Sciatic nerve (tissue), 2 donors: ENCODE results near the gene DACT3. TPM values are rescaled to one million over a fixed set of nuclear protein-coding genes. Genes with fewer than 3 reads are reported as not detected.

ENCODE experiments used
- ATAC-seq: fragments of 200-7000 bp; cut with Tn5 transposase; one replicate; pipeline ENCODE4 v1.9.1; 2020; ENCODE audit warnings: mild to moderate bottlenecking, moderate library complexity
- DNase-seq: peaks from one replicate; pipeline ENCODE4 v3.0.0-alpha.2; 2020; ENCODE audit warnings: low spot score
- intact Hi-C: fragments of 100-400 bp; cut with DNase I; formaldehyde crosslinking; loops from one replicate; pipeline ENCODE4 v1.14.2; 2022
- microRNA-seq: library from miRNA; unstranded; fragments of <30 nt; microRNA quantifications from one replicate; pipeline ENCODE4 v1.2.0, GENCODE V29; 2020
- total RNA-seq: library from RNA; stranded (reverse); fragmentation: NEBNext Ultra II Directional; extraction: Animal tissue kit (Norgen Biotek cat#: 25700); gene quantifications from one replicate; pipeline ENCODE4 v1.2.1, GENCODE V29; 2021
- donor health status: DM: no; HTN: no; CAD: no.
- donor health status: DM: no; HTN: no; CAD: no.

Gene DACT3
- total RNA-seq, 1 donor from 2014 or later, result 22.2 TPM

DNA sequence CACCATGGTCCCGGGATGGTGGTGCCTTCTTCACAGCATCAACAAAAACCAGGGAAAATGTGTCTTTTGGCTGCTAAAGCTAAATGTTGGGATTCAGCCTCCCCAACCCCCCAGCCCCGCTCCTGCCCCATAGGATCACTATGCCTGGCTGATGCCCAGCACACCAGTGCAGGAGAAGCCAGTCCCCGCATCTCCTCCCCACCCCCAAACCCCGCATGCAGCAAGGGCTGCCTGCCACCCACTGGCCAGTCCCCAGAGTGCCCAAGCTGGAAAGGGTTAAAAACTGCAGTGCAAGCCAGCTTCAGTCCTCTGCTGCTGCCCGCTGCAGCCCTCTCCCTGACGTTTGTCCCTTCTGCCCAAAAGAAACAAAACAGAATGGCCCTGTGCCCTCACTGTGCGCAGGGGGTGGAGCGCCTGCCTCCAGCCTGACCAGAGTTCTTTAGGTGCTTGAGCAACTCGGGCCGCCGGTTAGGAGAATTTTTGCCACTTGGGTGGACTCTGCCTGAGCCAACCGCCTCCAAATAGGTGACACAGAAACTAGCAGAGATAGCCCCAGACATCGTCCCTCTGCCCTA is 56.1 kb downstream of the DACT3 start:
- intact Hi-C loops, result no loop called here
- no peak for ATAC-seq
- peak; percentile 59 for DNase-seq

DNA sequence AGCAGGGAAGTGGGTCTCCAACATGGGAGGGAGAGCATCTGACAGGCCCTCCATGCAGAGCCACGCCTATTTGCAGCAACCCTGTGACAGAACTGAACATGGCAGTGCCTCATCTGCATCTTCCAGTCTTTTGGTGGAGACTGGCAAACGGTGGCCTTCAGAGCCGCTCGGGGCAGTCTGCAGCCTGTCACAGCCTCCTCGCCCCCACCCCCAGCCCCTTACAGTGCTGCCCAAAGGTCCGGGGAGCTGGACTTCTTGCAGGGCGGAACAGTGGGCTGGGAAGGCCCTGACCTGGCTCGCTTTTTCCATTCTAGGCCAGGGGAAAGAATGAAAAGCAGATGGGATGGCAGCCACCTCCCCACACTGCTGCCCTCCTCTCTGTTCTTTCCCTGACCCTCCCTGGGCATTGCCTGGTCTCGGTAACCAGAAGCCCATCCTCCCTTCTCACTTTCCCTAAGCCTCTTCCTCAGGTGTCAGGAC is 57.2 kb downstream of the DACT3 start:
- intact Hi-C loops, result no loop called here
- ATAC-seq (no peak), DNase-seq (peak; percentile 56)

DNA sequence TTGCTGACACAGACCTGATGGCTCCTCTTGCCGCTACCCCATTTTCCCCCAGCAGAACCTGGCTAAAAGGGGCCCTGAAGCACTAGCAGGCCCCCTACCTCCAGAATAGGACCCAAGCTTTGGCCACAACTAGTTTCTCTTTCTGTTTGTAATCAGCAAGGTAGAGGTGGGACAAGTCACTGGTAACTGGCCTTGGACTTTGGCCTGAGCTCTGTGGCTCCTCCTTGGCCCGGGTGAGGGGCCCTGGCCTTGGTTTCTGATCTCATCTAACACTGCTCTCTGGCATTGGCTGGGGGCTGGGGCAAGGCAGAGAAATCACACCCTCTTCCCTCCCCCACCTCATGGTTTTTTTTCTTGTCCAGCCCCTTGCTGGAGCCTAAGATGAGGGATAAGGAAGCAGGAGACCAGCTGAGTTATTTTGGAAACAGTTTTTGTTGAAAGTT is 57.8 kb downstream of the DACT3 start:
- DNase-seq (peak; percentile 53), ATAC-seq (no peak)
- intact Hi-C loops, result no loop called here

GRCh38 chr19:46602392-46603194 is 58.4 kb downstream of the DACT3 start:
- ATAC-seq, result no peak
- intact Hi-C loops, result no loop called here

GRCh38 chr19:46601318-46602224 is 59.4 kb downstream of the DACT3 start, which contains the start of gene CALM3:
Gene CALM3, plus strand, starts transcription at chr19:46601330. Its CDS starts 105 bp downstream, at chr19:46601435.
- no peak for DNase-seq
- peak; percentile 2 for ATAC-seq
- intact Hi-C loops, result no loop called here

More at GRCh38 chr19:46602392-46603194, 58.4 kb downstream of the DACT3 start:
- DNase-seq, result peak; percentile 63

- intact Hi-C loops, result no loop called here
- DNase-seq (peak; percentile 99), ATAC-seq (peak; percentile 94)
Measured at GRCh38 chr19:46600384-46601317, 60.3 kb downstream of the DACT3 start.

DNA sequence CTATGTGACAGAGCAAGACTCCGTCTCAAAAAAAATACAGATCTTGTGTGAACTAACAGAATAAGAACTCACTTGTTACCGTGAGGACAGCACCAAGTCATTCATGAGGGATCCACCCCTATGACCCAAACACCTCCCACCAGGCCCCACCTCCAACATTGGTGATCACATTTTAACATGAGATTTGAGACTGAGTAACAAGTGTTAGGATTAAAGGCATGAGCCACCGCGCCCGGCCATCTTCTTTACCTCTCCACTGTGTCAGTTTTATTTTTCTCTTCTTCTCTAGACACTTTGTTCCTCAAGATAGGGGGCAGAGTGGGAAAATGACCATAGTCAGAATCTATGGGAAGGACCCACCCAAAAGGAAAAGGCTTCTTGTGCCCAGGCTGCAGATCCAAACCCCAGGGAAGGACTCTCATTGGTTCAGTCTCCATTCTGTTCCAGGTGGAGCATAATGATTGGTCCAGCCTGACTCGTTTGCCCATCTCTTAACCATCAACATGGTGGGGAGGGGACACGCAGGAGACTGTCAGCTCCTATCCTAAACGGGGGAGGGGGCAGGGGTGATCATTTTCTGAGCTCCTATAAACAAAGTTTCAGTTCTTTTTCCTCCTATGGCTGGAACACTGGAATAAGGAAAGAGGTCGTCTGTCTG is 61.1 kb downstream of the DACT3 start:
- intact Hi-C loops, result no loop called here
- ATAC-seq (no peak), DNase-seq (no peak)

- intact Hi-C loops, result no loop called here
- no peak for DNase-seq
Measured at GRCh38 chr19:46598372-46598917, 62.5 kb downstream of the DACT3 start.

More at GRCh38 chr19:46598372-46598917, 62.5 kb downstream of the DACT3 start:
- no peak for ATAC-seq

Small RNA genes within 50 kb of the gene (microRNA-seq; reads per million reads assigned to microRNA genes)
- 7.6 reads per million, percentile 20 among the genes with 10 or more reads in this experiment for gene MIR320E

Other genes with a start within 250 kb of the DACT3 start
- 9.0 TPM for gene CCDC8, start 247.6 kb downstream of the DACT3 start, total RNA-seq
- not detected for gene PNMA8C, start 232.2 kb downstream of the DACT3 start, total RNA-seq
- 9.3 TPM for gene PNMA8A, start 189.6 kb downstream of the DACT3 start, total RNA-seq
- 3.6 TPM for gene PNMA8B, start 165.3 kb downstream of the DACT3 start, total RNA-seq
- 237 TPM for gene CALM3, start 59.9 kb downstream of the DACT3 start, total RNA-seq
- 8.0 TPM for gene PTGIR, start 36.1 kb downstream of the DACT3 start, total RNA-seq
- not detected for gene GNG8, start 25.0 kb downstream of the DACT3 start, total RNA-seq
- gene PRKD2, start 55.9 kb upstream of the DACT3 start, total RNA-seq, result 54.0 TPM
- gene FKRP, start 84.9 kb upstream of the DACT3 start, total RNA-seq, result 25.2 TPM
- 70.5 TPM for gene STRN4, start 85.3 kb upstream of the DACT3 start, total RNA-seq
- gene SLC1A5, start 127.4 kb upstream of the DACT3 start, total RNA-seq, result 71.0 TPM
- gene AP2S1, start 189.7 kb upstream of the DACT3 start, total RNA-seq, result 59.7 TPM
- 67.0 TPM for gene ARHGAP35, start 199.8 kb upstream of the DACT3 start, total RNA-seq